HepG2 (cell line): ENCODE data around the gene IMP3. TPM values are rescaled to one million over a fixed set of nuclear protein-coding genes. Genes with fewer than 3 reads are reported as not detected.

Experiments
- ATAC-seq: fragments of 200-7000 bp; cut with Tn5 transposase; 3 replicates; pipeline ENCODE4 v1.9.1; 2020; ENCODE audit warnings: mild to moderate bottlenecking, moderate library complexity
- BruUV-seq: library from RNA; stranded (reverse); fragments of 400-500 nt; replicated peaks from 2 replicates; lab custom pipeline; 2021; lab: Mats Ljungman, UMichigan
- CTCF ChIA-PET: fragments of 300-600 bp; formaldehyde crosslinking; extraction: SDS; loops from one replicate; lab custom pipeline; 2021; ENCODE audit warnings: low total read pairs, inconsistent platforms, low intra/inter-chr PET ratio; lab: Yijun Ruan, JAX
- POLR2A ChIA-PET: fragments of 350-600 bp; sonication (Branson Sonifier 250); formaldehyde crosslinking; loops from one replicate; lab custom pipeline; 2020; ENCODE audit warnings: antibody characterized with exemption, inconsistent platforms; lab: Yijun Ruan, JAX
- DNase-seq: peaks from one replicate; pipeline ENCODE4 v3.0.0-alpha.2; 2015; ENCODE audit warnings: low spot score
- FAIRE-seq: peaks from 3 replicates; lab custom pipeline; 2011; peaks lifted over from hg19 to GRCh38; lab: Jason Lieb, UNC
- H2AFZ ChIP-seq: one replicate; pipeline ENCODE4 v1.6.1; 2011; ENCODE audit warnings: low read length, inconsistent platforms
- H3K27ac ChIP-seq: fragments of 300-600 bp; 3 replicates; pipeline ENCODE4 v1.8.0; 2011; ENCODE audit warnings: mixed run types, mild to moderate bottlenecking, mixed read lengths, low read length, inconsistent platforms; ENCODE audit not compliant: insufficient read depth; ENCODE audit errors: extremely low read length
- H3K27me3 ChIP-seq, 2 experiments: fragments of 200-600 bp in 1 of 2; 2 replicates in 1 of 2; 3 replicates in 1 of 2; pipeline versions ENCODE4 v1.6.0 to v1.8.0; 2011; ENCODE audit warnings: low read length in 2 of 2, mild to moderate bottlenecking in 2 of 2, moderate library complexity in 2 of 2, inconsistent platforms in 1 of 2; ENCODE audit not compliant: insufficient read depth in 2 of 2, control insufficient read depth in 1 of 2
- H3K36me3 ChIP-seq, 2 experiments: fragments of 200-600 bp in 1 of 2; replicated peaks in 1 of 2; 2 replicates in 1 of 2; 3 replicates in 1 of 2; pipeline versions ENCODE4 v1.5.1 to v1.8.0; 2011; ENCODE audit warnings: low read length in 2 of 2, inconsistent platforms in 1 of 2; ENCODE audit not compliant: insufficient read depth in 2 of 2, control insufficient read depth in 1 of 2
- H3K4me1 ChIP-seq: 2 replicates; pipeline ENCODE4 v1.5.1; 2012; ENCODE audit warnings: low read length, inconsistent platforms; ENCODE audit not compliant: insufficient read depth
- H3K4me2 ChIP-seq: 2 replicates; pipeline ENCODE4 v1.6.0; 2011; ENCODE audit warnings: low read depth, low read length, inconsistent platforms
- H3K4me3 ChIP-seq, 3 experiments: fragments of 200-600 bp in 1 of 3; sonication (generic), shearing (Covaris generic) in 1 of 3; replicated peaks in 1 of 3; 2 replicates each; pipeline ENCODE4 v1.5.1; 2011 to 2016; ENCODE audit warnings: low read length in 3 of 3, inconsistent platforms in 2 of 3, low read depth in 2 of 3, mild to moderate bottlenecking in 2 of 3, control low read depth in 1 of 3, mixed read lengths in 1 of 3; ENCODE audit not compliant: insufficient read depth in 1 of 3
- H3K79me2 ChIP-seq: one replicate; pipeline ENCODE4 v1.6.1; 2011; ENCODE audit warnings: low read length, inconsistent platforms; ENCODE audit not compliant: insufficient read depth
- H3K9ac ChIP-seq: 2 replicates; pipeline ENCODE4 v1.6.0; 2011; ENCODE audit warnings: mild to moderate bottlenecking, low read depth, low read length, inconsistent platforms; ENCODE audit not compliant: insufficient read depth
- H3K9me3 ChIP-seq: 2 replicates; pipeline ENCODE4 v1.5.1; 2012; ENCODE audit warnings: mild to moderate bottlenecking, low read length
- H4K20me1 ChIP-seq: 2 replicates; pipeline ENCODE4 v1.6.0; 2011; ENCODE audit warnings: inconsistent platforms, mild to moderate bottlenecking, low read length, moderate library complexity; ENCODE audit not compliant: insufficient read depth
- ARNTL ChIP-seq: sonication (generic); formaldehyde crosslinking; IDR thresholded peaks from 2 replicates; pipeline ENCODE4 v1.4.0; 2020; ENCODE audit warnings: mild to moderate bottlenecking, missing genetic modification reagents
- CEBPG ChIP-seq: IDR thresholded peaks from 2 replicates; pipeline ENCODE4 v1.6.1; 2016
- EP300 ChIP-seq, 3 experiments: sonication (generic) in 1 of 3; formaldehyde crosslinking in 1 of 3; IDR thresholded peaks; 2 replicates each; pipeline versions ENCODE4 v1.5.1 to v1.6.1; 2011 to 2020; ENCODE audit warnings: low read depth in 2 of 3, low read length in 2 of 3, borderline replicate concordance in 1 of 3, improper control_type of control experiment in 1 of 3, mild to moderate bottlenecking in 1 of 3, missing genetic modification reagents in 1 of 3, moderate library complexity in 1 of 3
- FOXO1 ChIP-seq: sonication (generic); formaldehyde crosslinking; IDR thresholded peaks from 2 replicates; pipeline ENCODE4 v1.4.0; 2020; ENCODE audit warnings: missing genetic modification reagents
- RXRA ChIP-seq: sonication (generic); formaldehyde crosslinking; IDR thresholded peaks from 2 replicates; pipeline ENCODE4 v1.5.1; 2020; ENCODE audit warnings: missing genetic modification reagents
- SIN3A ChIP-seq: IDR thresholded peaks from 2 replicates; pipeline ENCODE4 v1.6.1; 2011; ENCODE audit warnings: low read depth, mild to moderate bottlenecking, control low read depth, low read length, borderline replicate concordance
- SRSF4 ChIP-seq: fragments of 200-400 bp; formaldehyde crosslinking; IDR thresholded peaks from one replicate; pipeline ENCODE4 v1.6.1; 2018; ENCODE audit warnings: mild to moderate bottlenecking, low read depth, low read length, moderate library complexity; ENCODE audit not compliant: poor library complexity, severe bottlenecking
- TARDBP ChIP-seq: sonication (generic); formaldehyde crosslinking; IDR thresholded peaks from 2 replicates; pipeline ENCODE4 v1.8.0; 2022; ENCODE audit warnings: mild to moderate bottlenecking, missing genetic modification reagents
- ZFP36L1 ChIP-seq: sonication (generic); formaldehyde crosslinking; IDR thresholded peaks from 2 replicates; pipeline ENCODE4 v1.8.0; 2022; ENCODE audit warnings: mild to moderate bottlenecking, missing genetic modification reagents, moderate library complexity
- ZNF432 ChIP-seq: sonication (generic); formaldehyde crosslinking; IDR thresholded peaks from 2 replicates; pipeline ENCODE4 v1.5.0; 2020; ENCODE audit warnings: missing genetic modification reagents, mild to moderate bottlenecking, borderline replicate concordance
- ZNF460 ChIP-seq: sonication (generic); formaldehyde crosslinking; IDR thresholded peaks from 2 replicates; pipeline ENCODE4 v1.5.1; 2020; ENCODE audit warnings: missing genetic modification reagents, mild to moderate bottlenecking, borderline replicate concordance
- ZNF770 ChIP-seq: sonication (generic); formaldehyde crosslinking; IDR thresholded peaks from 2 replicates; pipeline ENCODE4 v1.5.0; 2020; ENCODE audit warnings: mild to moderate bottlenecking, missing genetic modification reagents
- ZNF772 ChIP-seq: sonication (generic); formaldehyde crosslinking; IDR thresholded peaks from 2 replicates; pipeline ENCODE4 v1.5.0; 2020; ENCODE audit warnings: mild to moderate bottlenecking, missing genetic modification reagents
- ZSCAN21 ChIP-seq: sonication (generic); formaldehyde crosslinking; IDR thresholded peaks from 2 replicates; pipeline ENCODE4 v1.8.0; 2022; ENCODE audit warnings: mild to moderate bottlenecking, missing genetic modification reagents, moderate library complexity, borderline replicate concordance
- WGBS: methylation state at CpG from one replicate; pipeline ENCODE4 v1.1.6; 2017; ENCODE audit warnings: low lambda C conversion rate; 5-methylcytosine and 5-hydroxymethylcytosine counted together
- in situ Hi-C: cut with HindIII; loops from 2 replicates; pipeline ENCODE4 v1.10.0; 2017; ENCODE audit warnings: low pct_unique_long_range_greater_than_20kb; ENCODE audit not compliant: extremely low pct_ligation_motif_present
- intact Hi-C: fragments of 100-400 bp; cut with micrococcal nuclease; formaldehyde crosslinking; loops from one replicate; pipeline ENCODE4 v1.10.0; 2022; ENCODE audit not compliant: unreplicated experiment
- polyA plus RNA-seq, 8 experiments: library from polyadenylated mRNA; depleted of rRNA in 3 of 8; stranded (reverse) in 7 of 8; unstranded in 1 of 8; fragments of >200 nt; fragmentation: Illumina TruSeq in 4 of 8; extraction: Trizol in 4 of 8; gene quantifications; 2 replicates each; pipeline versions ENCODE4 v1.2.1 to v1.2.3, GENCODE V29; 2011 to 2016; ENCODE audit warnings: low read depth in 4 of 8, missing spikeins in 1 of 8, mixed read lengths in 1 of 8; ENCODE audit not compliant: insufficient read depth in 1 of 8
- total RNA-seq, 5 experiments: library from RNA; depleted of rRNA; stranded (reverse); fragments of >200 nt; fragmentation: Illumina TruSeq; extraction: Trizol; gene quantifications; 2 replicates each; pipeline ENCODE4 v1.2.3, GENCODE V29; 2016; ENCODE audit warnings: low read depth in 1 of 5
- TF ChIP-seq, protein P1 (sequence below): sonication (generic); formaldehyde crosslinking; IDR thresholded peaks from 2 replicates; pipeline ENCODE4 v1.8.0; 2022; ENCODE audit warnings: mild to moderate bottlenecking, missing genetic modification reagents, borderline replicate concordance

The IMP3 gene
- total and polyA plus RNA-seq, 2 of the 13 experiments (the other 11 are each of a cell fraction or from before 2014, with no cell fraction given) = 38.3 to 143 TPM

GRCh38 chr15:75641179-75641503 is 1.1 kb upstream of the IMP3 start:
- ATAC-seq = no peak
- no peak for FAIRE-seq
- H4K20me1 ChIP-seq = no peaks in the 10 kb centered on the region; the same call in 1 of the 2 replicates
- H3K4me2 ChIP-seq = peak overlapping the region; percentile 79
- H3K27ac ChIP-seq = peak overlapping the region; percentile 94
- BruUV-seq = no TSS peak
- no peaks in the 10 kb centered on the region for H3K9me3 ChIP-seq
- DNase-seq = no peak
- TF ChIP-seq SIN3A (no peak), TARDBP (0 out of 2 replicates have a peak, but pooled peaks have one; percentile 24), CEBPG (CRISPR knock-in tag) (no peak), SRSF4 (no peak), ZNF772 (CRISPR knock-in tag) (0 out of 2 replicates have a peak, but pooled peaks have one; percentile 3), ZNF770 (CRISPR knock-in tag) (peak; percentile 91), ZNF460 (CRISPR knock-in tag) (peak; percentile 62; the same call in 1 of the 2 replicates), ZNF432 (CRISPR knock-in tag) (no peak), ZSCAN21 (CRISPR knock-in tag) (no peak), ZFP36L1 (CRISPR knock-in tag) (0 out of 2 replicates have a peak, but pooled peaks have one; percentile 39), FOXO1 (CRISPR knock-in tag) (no peak), ARNTL (CRISPR knock-in tag) (no peak), EP300 (IDR thresholded peaks at IDR 0.05; ENCODE audit: low read depth in 2 of 2, low read length in 2 of 2) (no peak), EP300 (CRISPR knock-in tag; IDR thresholded peaks at IDR 0.05; ENCODE audit: borderline replicate concordance) (no peak), RXRA (no peak)
- TF ChIP-seq, protein P1, sequence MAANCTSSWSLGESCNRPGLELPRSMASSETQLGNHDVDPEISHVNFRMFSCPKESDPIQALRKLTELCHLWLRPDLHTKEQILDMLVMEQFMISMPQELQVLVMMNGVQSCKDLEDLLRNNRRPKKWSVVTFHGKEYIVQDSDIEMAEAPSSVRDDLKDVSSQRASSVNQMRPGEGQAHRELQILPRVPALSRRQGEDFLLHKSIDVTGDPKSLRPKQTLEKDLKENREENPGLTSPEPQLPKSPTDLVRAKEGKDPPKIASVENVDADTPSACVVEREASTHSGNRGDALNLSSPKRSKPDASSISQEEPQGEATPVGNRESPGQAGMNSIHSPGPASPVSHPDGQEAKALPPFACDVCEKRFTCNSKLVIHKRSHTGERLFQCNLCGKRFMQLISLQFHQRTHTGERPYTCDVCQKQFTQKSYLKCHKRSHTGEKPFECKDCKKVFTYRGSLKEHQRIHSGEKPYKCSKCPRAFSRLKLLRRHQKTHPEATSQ (CRISPR knock-in tag) = 0 out of 2 replicates have a peak, but pooled peaks have one; percentile 35
- in situ Hi-C loops (loop anchor here (10.0 kb wide), 1 partner anchor 276 kb away; the partner anchor contains the start of gene MAN2C1), intact Hi-C loops (loop anchor here (2.0 kb wide), 1 partner anchor 14 kb away; no protein-coding TSS in a partner anchor)
- H2AFZ ChIP-seq = no peak overlapping the region
- 0 out of 5 replicates have a peak, but pooled peaks cover 0 to 3% of the 10 kb centered on the region in 2 experiments for H3K36me3 ChIP-seq
- H3K4me1 ChIP-seq = peaks cover 35% of the 10 kb centered on the region
- POLR2A ChIA-PET = interaction anchor here (0.6 to 6.9 kb wide), 11 partner anchors 10 to 273 kb away, joined by 3 to 47 read pairs (median 10); partner anchors contain the start of genes MAN2C1, PTPN9, SIN3A and SNUPN
- H3K27me3 ChIP-seq = peaks cover 0 to 2% of the 10 kb centered on the region in 2 experiments; a peak in 1 of 5 replicates
- peak overlapping the region; percentile 70 to 87 (median 77); a peak in 4 of 6 replicates for H3K4me3 ChIP-seq
- CTCF ChIA-PET = interaction anchor here (1.5 kb wide), 1 partner anchor 42 kb away, joined by 6 read pairs; no protein-coding TSS in a partner anchor
- peaks cover 30% of the 10 kb centered on the region for H3K79me2 ChIP-seq
- H3K9ac ChIP-seq = peak overlapping the region; percentile 93; the same call in 1 of the 2 replicates
- 65% methylated on average over 4 of the region's 4 CpGs for WGBS
